Activated naive CD4-positive, alpha-beta T cell (primary cell): Measurements from ENCODE around the gene CCDC134.
A peak's percentile ranks its signal among the peaks of the same experiment; 100 is the strongest.

Experiments
- DNase-seq, 4 experiments: peaks; one replicate each; lab custom pipeline; 2025; lab: John Stamatoyannopoulos, UW

Gene CCDC134

GRCh38 chr22:41800348-41801146 is at the start of gene CCDC134:
TSS of gene CCDC134 (plus strand) at chr22:41800679. CDS start at chr22:41808891, 8,212 bp downstream.
- peak; percentile 70 to 91 (median 80) for DNase-seq

DNA sequence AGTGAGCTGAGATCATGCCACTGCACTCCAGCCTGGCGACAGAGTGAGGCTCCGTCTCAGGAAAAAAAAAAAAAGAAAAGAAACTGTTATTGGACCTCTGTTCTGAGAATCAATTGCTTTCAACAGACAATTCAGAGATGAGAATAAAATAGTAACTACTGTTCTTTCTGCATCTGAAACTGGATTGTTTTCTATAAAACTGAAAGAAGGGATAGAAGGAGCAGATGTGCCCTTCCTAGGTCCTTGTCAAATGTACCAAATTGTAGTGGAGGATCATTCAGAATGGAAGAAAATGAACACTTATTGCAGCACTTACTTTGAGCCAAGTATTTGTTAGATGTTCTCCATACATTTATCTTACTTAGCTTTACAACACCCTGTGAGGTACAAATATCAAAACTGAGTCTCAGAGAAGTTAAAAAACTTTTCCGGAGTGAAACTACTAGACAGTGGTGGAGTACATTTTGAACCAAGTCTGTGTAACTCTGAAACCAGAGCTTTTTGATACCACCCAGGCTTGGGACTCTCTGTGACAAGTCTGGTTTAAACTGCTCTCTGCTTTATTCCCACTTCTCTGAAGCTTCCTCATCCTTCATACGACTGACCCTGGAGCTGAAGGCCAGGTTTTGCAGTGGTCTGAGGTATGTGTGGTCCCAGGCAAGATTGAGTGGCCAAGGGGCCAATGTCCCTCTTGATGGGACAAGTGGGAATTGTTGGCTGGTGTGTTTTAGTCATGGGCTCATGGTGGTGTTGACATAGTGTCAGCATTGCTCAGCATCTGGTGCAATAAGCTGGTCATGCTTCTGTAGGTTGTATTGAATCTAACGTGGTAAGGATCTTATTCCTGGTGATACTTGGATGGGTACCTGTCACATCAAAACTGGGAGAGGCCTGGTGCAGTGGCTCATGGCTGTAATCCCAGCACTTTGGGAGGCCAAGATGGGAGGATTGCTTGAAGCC is 48.2 kb upstream of the CCDC134 start:
- DNase-seq, result no peak

DNA sequence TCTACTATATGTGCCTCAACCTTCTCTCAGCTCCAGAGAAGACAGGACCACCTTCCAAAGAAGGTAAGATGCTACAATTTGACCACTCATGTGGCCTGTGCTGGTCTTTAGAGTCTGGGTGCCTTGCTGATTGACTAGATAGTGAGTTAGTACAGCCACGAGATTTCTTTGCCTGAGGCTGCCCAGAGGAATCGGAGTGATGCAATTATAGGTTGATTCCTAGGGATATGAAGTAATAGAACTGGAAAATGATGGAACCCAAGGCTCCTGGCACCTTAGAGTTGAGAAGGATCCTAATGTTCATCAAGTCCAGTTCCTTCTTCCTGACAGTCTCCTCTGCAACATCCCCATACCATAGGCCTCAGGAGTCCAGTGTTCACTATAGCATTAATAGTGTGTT is 46.5 kb upstream of the CCDC134 start:
- DNase-seq, result no peak

- DNase-seq, result no peak
Observed at GRCh38 chr22:41757502-41757901, 43.0 kb upstream of the CCDC134 start.

DNA sequence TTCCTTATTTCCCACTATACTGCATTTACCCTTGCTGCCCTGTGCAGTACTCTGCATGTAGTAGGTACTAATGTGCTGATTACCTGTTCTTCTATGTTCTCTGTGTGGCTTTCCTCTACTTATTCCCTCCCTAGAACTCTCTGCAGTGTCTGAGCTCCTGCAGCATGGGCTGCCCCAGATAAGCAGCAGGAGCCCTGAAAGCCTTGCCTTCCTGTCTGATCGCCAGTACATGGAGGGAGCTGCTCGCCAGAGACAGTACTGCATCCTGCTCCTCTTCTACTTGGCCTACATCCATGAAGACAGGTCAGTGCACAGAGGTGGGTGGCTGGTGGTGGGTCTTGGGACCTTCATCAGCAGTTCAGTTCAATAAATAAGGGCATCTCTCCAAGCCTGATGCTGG is 42.2 kb upstream of the CCDC134 start:
- no peak for DNase-seq

GRCh38 chr22:41762980-41763779 is 37.3 kb upstream of the CCDC134 start:
- DNase-seq, result peak in 1 of 4 experiments; percentile 27

DNA sequence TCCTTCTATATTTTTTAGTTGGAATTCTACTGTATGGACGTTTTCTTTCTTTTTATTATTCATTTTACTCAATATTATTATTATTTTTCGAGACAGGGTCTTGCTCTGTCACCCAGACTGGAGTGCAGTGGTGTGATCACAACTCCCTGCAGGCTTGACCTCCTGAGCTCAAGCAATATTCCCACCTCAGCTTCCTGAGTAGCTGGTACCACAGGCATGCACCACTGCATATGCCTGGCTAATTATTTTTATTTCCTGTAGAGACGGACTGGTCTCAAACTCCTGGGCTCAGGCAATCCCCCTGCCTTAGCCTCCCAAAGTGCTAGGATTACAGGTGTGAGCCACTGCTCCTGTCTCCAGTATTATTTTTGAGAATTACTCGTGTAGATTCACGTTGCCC is 34.0 kb upstream of the CCDC134 start:
- no peak for DNase-seq

DNA sequence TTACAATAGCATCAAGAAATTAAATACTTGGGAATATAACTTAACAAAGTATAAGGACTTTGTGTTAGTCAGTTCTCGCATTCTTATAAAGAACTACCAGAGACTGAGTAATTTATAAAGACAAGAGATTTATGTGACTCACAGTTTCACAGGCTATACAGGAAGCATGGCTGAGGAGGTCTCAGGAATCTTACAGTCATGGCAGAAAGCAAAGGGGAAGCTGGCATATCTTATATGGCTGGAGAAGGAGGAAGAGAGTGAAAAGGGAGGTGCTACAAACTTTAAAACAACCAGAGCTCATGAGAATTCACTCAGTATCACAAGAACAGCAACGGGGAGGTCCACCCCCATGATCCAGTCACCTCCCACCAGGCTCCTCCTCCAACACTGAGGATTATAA is 32.0 kb upstream of the CCDC134 start:
- no peak for DNase-seq

DNA sequence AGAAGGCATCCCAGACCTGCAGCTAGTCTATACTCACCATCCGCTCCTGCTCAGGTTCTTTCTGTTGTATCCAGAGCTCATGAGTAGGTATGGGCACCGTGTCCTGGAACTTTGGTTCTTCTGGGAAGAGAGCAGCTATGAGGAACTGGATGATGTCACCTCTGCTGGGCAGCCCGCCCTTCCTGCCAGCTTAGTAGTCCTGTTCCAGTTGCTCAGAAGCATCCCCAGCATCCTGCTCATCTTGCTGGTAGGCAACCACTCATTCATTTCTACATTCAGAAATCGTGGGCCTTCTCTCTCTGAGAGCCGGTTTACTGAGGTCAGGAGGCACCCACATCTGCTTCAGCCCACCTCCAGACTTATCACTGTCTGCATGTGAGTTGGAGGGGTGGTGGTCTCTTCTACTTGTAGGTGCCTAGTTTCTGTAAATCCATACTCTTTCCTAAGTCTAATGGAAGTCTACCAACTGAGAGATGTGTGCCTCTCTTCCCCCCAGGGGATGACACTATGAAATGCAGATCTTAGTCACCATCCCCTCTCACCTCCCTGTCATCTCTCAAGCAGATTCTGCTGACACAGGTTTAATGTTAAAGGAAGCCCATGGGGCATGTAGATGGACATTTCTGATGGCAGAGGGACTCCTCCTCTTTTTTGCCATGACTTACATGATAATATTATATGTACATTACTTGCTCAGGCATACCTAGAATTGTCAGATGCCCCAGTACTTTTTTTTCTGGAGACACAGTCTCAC is 29.6 kb upstream of the CCDC134 start:
- DNase-seq, result no peak

GRCh38 chr22:41772198-41772597 is 28.3 kb upstream of the CCDC134 start:
- DNase-seq, result no peak

DNA sequence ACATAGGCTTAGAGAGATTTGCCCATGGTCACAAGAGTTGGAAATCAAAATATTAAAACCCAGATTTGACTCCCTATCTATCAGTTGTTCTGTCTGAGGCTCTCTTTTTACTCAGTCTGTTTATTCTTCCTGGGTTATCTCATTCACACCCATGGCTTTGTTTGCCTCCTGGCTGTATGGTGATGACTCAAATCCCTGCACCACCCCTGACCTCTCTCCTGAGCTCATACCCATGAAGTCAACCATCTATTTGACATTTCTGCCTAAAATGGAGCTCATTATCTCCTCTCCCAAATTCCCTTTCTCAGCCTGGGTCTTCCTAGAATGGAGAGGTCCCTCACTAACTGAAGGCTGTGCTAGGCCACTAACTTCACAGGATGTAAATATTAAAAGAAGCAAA is 27.8 kb upstream of the CCDC134 start:
- DNase-seq, result no peak

DNA sequence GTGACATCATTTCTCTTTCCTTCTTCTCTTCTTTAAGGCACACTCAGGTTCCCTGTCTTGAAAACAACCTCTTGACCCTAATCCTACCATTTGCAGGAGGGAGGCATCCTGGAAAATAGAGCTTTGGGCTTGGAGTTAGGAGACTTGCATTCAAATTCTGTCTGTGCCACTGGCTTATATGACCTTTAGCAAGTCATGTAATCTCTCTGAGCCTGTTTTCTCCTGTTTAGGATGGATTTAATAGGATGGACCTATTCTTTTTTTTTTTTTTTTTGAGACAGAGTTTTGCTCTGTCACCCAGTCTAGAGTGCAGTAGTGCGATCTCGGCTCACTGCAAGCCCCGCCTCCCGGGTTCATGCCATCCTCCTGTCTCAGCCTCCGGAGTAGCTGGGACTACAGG is 25.1 kb upstream of the CCDC134 start:
- DNase-seq, result no peak

- no peak for DNase-seq
Observed at GRCh38 chr22:41775976-41776375, 24.5 kb upstream of the CCDC134 start.

- DNase-seq, result no peak
Observed at GRCh38 chr22:41776381-41776780, 24.1 kb upstream of the CCDC134 start.

- DNase-seq, result no peak
Observed at GRCh38 chr22:41777749-41778425, 22.6 kb upstream of the CCDC134 start.

DNA sequence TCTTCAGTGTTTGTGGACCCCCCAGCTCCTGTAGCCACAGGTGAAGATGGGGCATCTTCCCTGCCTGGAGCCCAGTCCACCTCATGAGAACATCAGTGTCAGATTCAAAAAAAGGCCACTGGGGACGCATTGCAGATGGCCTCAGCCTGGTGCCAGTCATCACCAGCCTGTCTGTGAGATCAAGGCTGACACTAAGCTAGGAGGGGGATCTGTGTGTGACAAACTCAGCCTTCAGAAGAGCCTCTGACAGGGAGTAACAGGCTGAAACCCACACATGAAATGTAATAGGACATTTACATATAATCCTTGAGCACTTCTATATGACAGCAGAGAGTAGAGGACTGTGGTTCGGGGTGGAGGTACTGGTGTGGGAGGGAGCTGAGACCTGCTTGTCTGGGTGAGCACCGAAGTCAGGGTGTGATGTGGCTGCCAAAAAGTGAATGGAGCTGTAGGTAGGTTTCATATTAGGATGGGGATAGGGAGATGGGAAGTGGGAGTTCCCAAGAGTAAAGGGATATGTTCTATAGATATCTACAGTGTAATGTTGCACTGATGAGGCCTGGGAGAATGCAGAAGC is 20.5 kb upstream of the CCDC134 start:
- DNase-seq, result no peak

DNA sequence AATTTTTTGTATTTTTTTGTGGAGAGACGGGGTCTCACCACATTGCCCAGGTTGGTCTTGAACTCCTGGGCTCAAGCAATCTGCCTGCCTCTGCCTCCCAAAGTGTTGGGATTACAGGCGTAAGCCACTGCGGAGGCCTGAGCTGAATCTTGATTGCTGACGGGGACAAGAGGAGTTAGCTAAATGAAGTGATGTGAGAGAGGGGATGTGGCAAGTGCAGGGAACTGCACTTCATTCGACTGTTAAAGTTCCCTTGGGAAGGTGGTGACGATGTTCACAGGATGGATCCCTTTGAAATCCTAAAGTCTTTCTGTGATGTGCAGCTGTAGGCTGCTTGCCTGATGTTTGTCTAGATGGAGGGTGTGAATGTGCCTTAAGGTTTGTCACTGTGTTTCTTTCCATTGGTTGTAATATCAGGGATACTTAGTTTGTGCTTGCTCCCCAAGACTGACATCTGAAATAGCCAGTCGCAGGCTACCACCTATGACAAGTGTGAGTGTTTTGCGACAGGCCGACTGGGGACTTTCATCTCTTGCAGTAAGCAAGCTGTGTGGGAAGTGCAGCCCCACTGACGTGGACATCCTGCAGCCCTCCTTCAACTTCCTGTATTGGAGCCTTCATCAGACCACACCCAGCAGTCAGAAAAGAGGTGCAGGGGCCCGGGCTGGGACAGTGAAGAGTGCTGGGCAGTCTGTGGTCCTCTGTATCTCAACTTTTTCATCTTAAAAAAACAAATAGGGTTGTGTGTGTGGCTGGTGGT is 19.6 kb upstream of the CCDC134 start:
- peak; percentile 51 to 83 (median 65) for DNase-seq

GRCh38 chr22:41781507-41781906 is 19.0 kb upstream of the CCDC134 start:
- DNase-seq, result no peak

DNA sequence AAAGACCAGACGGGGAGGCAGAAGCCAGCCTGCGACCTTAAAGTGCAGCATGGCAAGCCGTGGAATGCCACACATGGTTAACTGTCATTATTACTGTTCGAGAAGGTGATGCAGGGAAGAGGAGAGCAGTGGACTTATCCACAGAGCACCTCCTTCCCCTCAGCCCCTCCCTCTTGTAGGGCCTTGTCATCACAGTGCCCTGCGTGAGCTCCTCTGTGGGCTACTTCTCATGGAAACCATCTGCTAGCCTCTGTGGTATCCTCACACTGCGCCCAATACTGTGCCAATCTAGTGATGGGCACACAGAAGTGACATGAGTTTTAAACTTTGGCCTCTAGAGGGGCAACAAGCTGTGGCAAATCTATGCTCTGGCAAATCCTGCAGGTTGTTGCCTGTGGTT is 18.2 kb upstream of the CCDC134 start:
- no peak for DNase-seq

DNA sequence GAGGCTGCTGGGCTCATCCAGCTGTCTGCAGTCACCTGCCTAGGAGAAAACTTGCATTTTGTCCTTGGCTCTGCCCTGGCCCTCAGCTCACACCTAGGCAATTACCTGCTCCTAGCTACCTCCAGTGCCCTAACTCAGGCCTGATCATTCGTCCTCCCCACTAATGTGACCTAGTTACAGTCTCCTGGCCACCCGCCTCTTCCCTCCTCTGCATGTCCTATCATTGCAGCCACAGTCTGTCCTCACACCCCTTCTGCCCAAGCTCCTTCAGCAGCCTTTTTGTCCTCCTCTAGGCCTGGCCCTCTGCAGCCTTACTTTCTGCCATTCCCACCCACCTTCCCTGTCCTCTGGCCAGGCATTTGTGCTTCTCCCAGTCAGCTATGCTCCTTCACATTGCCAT is 17.7 kb upstream of the CCDC134 start:
- DNase-seq, result no peak
